ENCODE measurements around the gene BRAT1.

- TF ChIP-seq EZH2phosphoT487 (IDR thresholded peaks at IDR 0.05; ENCODE audit: borderline replicate concordance, low read length) (no peak), CTCF (IDR thresholded peaks at IDR 0.05; ENCODE audit: low read depth, low read length, poor library complexity, severe bottlenecking) (no peak)
Observed at GRCh38 chr7:2575046-2575732, 19.9 kb upstream of the BRAT1 start.

Measured in DOHH2 (cell line).